Naive thymus-derived CD4-positive, alpha-beta T cell (primary cell): ENCODE data around the gene ZFAND3. TPM values are rescaled to one million over a fixed set of nuclear protein-coding genes. Genes with fewer than 3 reads are reported as not detected.

Experiments
- ATAC-seq: fragments of 150-1000 bp; cut with Tn5 transposase; 2 replicates; pipeline ENCODE4 v1.10.0; 2021; ENCODE audit warnings: mild to moderate bottlenecking, moderate library complexity
- CTCF ChIA-PET: fragments of 350-600 bp; sonication (Branson Sonifier 250); formaldehyde crosslinking; loops from one replicate; lab custom pipeline; 2021; ENCODE audit warnings: antibody characterized with exemption; lab: Charles Lee
- POLR2A ChIA-PET: fragments of 350-600 bp; sonication (Branson Sonifier 250); formaldehyde crosslinking; loops from one replicate; lab custom pipeline; 2021; ENCODE audit warnings: antibody characterized with exemption, inconsistent platforms; lab: Charles Lee
- DNase-seq, 9 donors: peaks; one replicate each; pipeline versions ENCODE4 v3.0.0 to v3.0.0-alpha.2; 2020 to 2022; ENCODE audit warnings: mixed read lengths in 1 of 9
- H3K27ac ChIP-seq: one replicate; pipeline ENCODE4 v1.7.0; 2013; ENCODE audit warnings: mild to moderate bottlenecking, low read depth, low read length, moderate library complexity
- H3K27me3 ChIP-seq, 2 donors: one replicate each; pipeline ENCODE4 v1.7.0; 2013; ENCODE audit warnings: low read length in 2 of 2, mild to moderate bottlenecking in 2 of 2, moderate library complexity in 2 of 2; ENCODE audit not compliant: control insufficient read depth in 2 of 2, insufficient read depth in 2 of 2
- H3K36me3 ChIP-seq, 3 experiments: 1 replicate in 2 of 3; 2 replicates in 1 of 3; pipeline ENCODE4 v1.7.0; 2013; ENCODE audit warnings: low read length in 3 of 3, mild to moderate bottlenecking in 3 of 3, moderate library complexity in 1 of 3; ENCODE audit not compliant: insufficient read depth in 3 of 3, control insufficient read depth in 2 of 3
- H3K4me1 ChIP-seq, 2 donors: one replicate each; pipeline ENCODE4 v1.7.0; 2013; ENCODE audit warnings: low read length in 2 of 2, mild to moderate bottlenecking in 2 of 2, moderate library complexity in 1 of 2; ENCODE audit not compliant: control insufficient read depth in 2 of 2, insufficient read depth in 2 of 2
- H3K4me3 ChIP-seq: 2 replicates; pipeline ENCODE4 v1.7.0; 2013; ENCODE audit warnings: mild to moderate bottlenecking, low read length
- H3K9me3 ChIP-seq, 3 experiments: 1 replicate in 2 of 3; 2 replicates in 1 of 3; pipeline ENCODE4 v1.7.0; 2013; ENCODE audit warnings: low read length in 3 of 3; ENCODE audit not compliant: control insufficient read depth in 2 of 3
- H3K27ac Mint-ChIP-seq, 9 donors: one replicate each; pipeline ENCODE4 v1.8.0; 2020 to 2022; ENCODE audit warnings: mixed read lengths in 9 of 9, mild to moderate bottlenecking in 8 of 9, moderate library complexity in 5 of 9, inconsistent platforms in 2 of 9
- H3K27me3 Mint-ChIP-seq, 5 donors: one replicate each; pipeline ENCODE4 v1.8.0; 2021 to 2022; ENCODE audit warnings: mixed read lengths in 5 of 5, mild to moderate bottlenecking in 1 of 5
- H3K36me3 Mint-ChIP-seq, 5 donors: one replicate each; pipeline ENCODE4 v1.8.0; 2020 to 2022; ENCODE audit warnings: mixed read lengths in 5 of 5, mild to moderate bottlenecking in 3 of 5, inconsistent platforms in 1 of 5
- H3K4me1 Mint-ChIP-seq, 7 donors: one replicate each; pipeline ENCODE4 v1.8.0; 2020 to 2022; ENCODE audit warnings: mixed read lengths in 7 of 7, mild to moderate bottlenecking in 3 of 7, inconsistent platforms in 1 of 7
- H3K4me3 Mint-ChIP-seq, 10 donors: one replicate each; pipeline ENCODE4 v1.8.0; 2020 to 2022; ENCODE audit warnings: mild to moderate bottlenecking in 10 of 10, mixed read lengths in 10 of 10, moderate library complexity in 6 of 10, inconsistent platforms in 2 of 10
- H3K9me3 Mint-ChIP-seq, 11 donors: one replicate each; pipeline ENCODE4 v1.8.0; 2020 to 2022; ENCODE audit warnings: mixed read lengths in 11 of 11, mild to moderate bottlenecking in 4 of 11, inconsistent platforms in 1 of 11, moderate library complexity in 1 of 11
- intact Hi-C, 2 donors: fragments of 100-400 bp; cut with micrococcal nuclease; formaldehyde crosslinking; loops; one replicate each; pipeline ENCODE4 v1.15.1; 2023
- polyA plus RNA-seq, 2 donors: library from polyadenylated mRNA; unstranded; fragments of 300-500 nt; fragmentation: Illumina TruSeq; gene quantifications; one replicate each; pipeline ENCODE4 v1.2.3, GENCODE V29; 2021
- total RNA-seq, 6 experiments: library from RNA in 5 of 6; stranded (reverse) in 5 of 6; gene quantifications; 1 replicate in 5 of 6; 2 replicates in 1 of 6; pipeline ENCODE4 v1.2.3 and lab custom pipeline; 2021 to 2026

Gene ZFAND3
- total and polyA plus RNA-seq, 7 experiments from 2014 or later = 3.5 to 55.0 (median 37.1) TPM

DNA sequence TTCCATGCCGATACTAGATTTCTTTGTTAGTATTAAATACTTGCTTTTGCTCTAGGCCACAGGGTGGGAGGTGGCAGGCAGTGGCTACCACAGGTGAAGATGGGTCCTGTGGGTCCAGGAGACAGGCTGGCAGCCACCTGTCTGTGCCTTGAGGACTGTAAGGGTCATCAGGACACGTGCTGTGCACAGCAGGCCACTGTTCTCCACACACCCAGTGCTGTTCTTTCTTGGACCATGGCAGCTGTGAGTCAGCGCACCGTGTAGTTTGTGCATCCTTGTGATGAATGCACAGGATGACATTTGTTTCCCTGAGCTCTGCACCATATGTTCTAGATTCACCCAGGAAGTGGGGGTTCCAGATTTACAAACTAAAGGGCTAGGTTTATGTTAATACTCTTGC lies 317.0 kb downstream of the ZFAND3 start:
- CTCF ChIA-PET = no interaction called here

DNA sequence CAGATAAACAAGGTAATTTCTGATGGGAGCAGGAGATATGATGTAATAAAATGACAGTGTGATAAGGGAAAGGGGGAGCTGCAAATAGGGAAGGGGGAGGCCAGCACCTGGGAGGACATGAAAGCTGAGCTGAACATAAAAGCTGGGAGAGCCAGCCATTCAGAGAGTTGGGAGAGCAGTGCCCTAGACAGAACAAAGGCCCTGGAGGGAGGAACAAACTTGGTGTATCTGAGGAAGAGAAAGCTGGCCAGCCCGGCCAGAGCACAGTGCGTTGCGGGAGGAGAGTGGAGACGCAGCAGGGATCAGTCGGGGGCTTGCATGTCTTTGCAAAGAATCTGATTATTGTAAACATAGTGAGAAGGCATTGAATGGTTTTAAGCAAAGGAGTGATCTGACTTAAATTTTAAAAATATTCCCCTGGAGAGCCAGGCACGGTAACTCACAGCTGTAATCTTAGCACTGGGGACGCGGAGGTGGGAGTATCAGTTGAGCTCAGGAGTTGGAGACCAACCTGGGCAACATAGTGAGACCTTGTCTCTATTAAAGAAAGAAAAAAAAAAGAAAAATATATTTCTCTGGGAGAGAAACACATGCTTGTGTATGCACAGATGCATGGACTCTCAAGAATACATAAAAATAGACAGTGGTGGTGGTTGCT lies 318.2 kb downstream of the ZFAND3 start:
- Mint-ChIP-seq H3K9me3 (no peaks in the 10 kb centered on the region), H3K27ac (peak overlapping the region in 4 of 9 donors; percentile 26 to 77 (median 52)), H3K4me1 (peaks cover 0 to 54% (median 44%) of the 10 kb centered on the region in 7 donors), H3K27me3 (no peaks in the 10 kb centered on the region), H3K36me3 (peaks cover 2 to 33% (median 23%) of the 10 kb centered on the region in 5 donors), H3K4me3 (no peak overlapping the region)
- DNase-seq (no peak), ATAC-seq (no peak)
- intact Hi-C loops = no loop called here
- Histone ChIP-seq H3K36me3 (peaks cover 0 to 11% (median 0%) of the 10 kb centered on the region in 3 experiments), H3K27ac (no peak overlapping the region), H3K4me1 (no peaks in the 10 kb centered on the region), H3K27me3 (no peaks in the 10 kb centered on the region), H3K4me3 (no peak overlapping the region), H3K9me3 (no peaks in the 10 kb centered on the region)
- ChIA-PET POLR2A (no interaction called here), CTCF (no interaction called here)

More for the DNA sequence above, 317.0 kb downstream of the ZFAND3 start:
- Histone ChIP-seq H3K27me3 (no peaks in the 10 kb centered on the region), H3K27ac (no peak overlapping the region), H3K4me1 (no peaks in the 10 kb centered on the region), H3K4me3 (no peak overlapping the region), H3K9me3 (no peaks in the 10 kb centered on the region), H3K36me3 (peaks cover 0 to 3% (median 0%) of the 10 kb centered on the region in 3 experiments)
- Mint-ChIP-seq H3K27ac (peak overlapping the region in 2 of 9 donors; percentile 26 to 41), H3K36me3 (peaks cover 2 to 34% (median 25%) of the 10 kb centered on the region in 5 donors), H3K27me3 (no peaks in the 10 kb centered on the region), H3K4me3 (no peak overlapping the region), H3K9me3 (no peaks in the 10 kb centered on the region), H3K4me1 (peaks cover under 1 to 56% (median 44%) of the 10 kb centered on the region in 7 donors)
- ATAC-seq (no peak), DNase-seq (no peak)
- POLR2A ChIA-PET = no interaction called here
- intact Hi-C loops = no loop called here

DNA sequence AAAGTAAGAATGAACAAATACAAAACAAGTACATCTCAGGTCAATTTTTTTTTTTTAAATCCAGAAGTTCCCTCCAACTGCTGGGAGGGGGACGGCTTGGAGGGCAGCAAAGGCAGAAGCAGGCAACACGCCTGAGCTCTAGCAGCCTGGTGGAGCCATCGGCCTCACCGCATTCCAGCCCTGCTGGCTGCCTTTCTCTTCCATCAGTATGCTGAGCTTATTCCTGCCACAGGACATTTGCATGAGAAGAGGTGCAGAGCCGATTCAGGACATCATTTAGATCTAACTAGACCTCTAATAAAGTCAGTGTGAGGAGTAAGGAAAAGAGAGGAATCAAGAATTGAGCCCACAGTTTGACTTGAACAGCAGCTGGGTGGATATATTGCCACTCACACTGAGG lies 318.8 kb downstream of the ZFAND3 start:
- H3K36me3 Mint-ChIP-seq = peaks cover 2 to 28% (median 22%) of the 10 kb centered on the region in 5 donors
- intact Hi-C loops = no loop called here
- no peaks in the 10 kb centered on the region for H3K27me3 ChIP-seq
- H3K4me3 Mint-ChIP-seq = no peak overlapping the region
- ChIA-PET CTCF (no interaction called here), POLR2A (no interaction called here)
- H3K4me1 ChIP-seq = no peaks in the 10 kb centered on the region
- H3K27ac ChIP-seq = no peak overlapping the region
- H3K9me3 Mint-ChIP-seq = no peaks in the 10 kb centered on the region
- H3K27me3 Mint-ChIP-seq = no peaks in the 10 kb centered on the region
- peak overlapping the region in 1 of 9 donors; percentile 2 for H3K27ac Mint-ChIP-seq
- H3K9me3 ChIP-seq = no peaks in the 10 kb centered on the region
- DNase-seq (no peak), ATAC-seq (no peak)
- peaks cover 0 to 57% (median 44%) of the 10 kb centered on the region in 7 donors for H3K4me1 Mint-ChIP-seq
- no peak overlapping the region for H3K4me3 ChIP-seq
- H3K36me3 ChIP-seq = peaks cover 0 to 14% (median 0%) of the 10 kb centered on the region in 3 experiments

DNA sequence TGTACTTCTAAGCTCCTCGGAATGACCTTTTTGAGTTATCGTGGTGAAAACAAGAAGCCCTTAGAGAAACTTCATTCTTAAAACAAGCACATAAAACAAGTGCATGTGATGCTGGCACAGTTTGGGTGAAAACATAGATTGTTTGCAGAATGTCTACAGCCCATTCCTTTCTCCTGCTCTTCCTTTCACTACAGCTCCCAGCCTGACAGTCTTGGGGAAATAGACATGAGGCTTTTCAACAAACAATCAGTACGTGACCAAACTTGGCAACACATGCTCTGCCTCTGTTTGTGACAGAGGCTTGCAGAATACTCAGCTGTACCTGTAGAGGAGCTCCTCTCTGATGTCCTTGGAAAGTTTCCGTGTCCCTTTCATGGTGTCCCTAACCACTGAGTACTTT lies 321.6 kb downstream of the ZFAND3 start:
- no peak overlapping the region for H3K27ac ChIP-seq
- H3K27me3 ChIP-seq = no peaks in the 10 kb centered on the region
- peak overlapping the region in 1 of 9 donors; percentile 10 for H3K27ac Mint-ChIP-seq
- H3K4me3 ChIP-seq = no peak overlapping the region
- no peaks in the 10 kb centered on the region for H3K4me1 ChIP-seq
- peaks cover 0 to 12% (median 0%) of the 10 kb centered on the region in 3 experiments for H3K36me3 ChIP-seq
- DNase-seq (no peak), ATAC-seq (no peak)
- no peaks in the 10 kb centered on the region for H3K27me3 Mint-ChIP-seq
- H3K9me3 ChIP-seq = no peaks in the 10 kb centered on the region
- intact Hi-C loops = no loop called here
- H3K9me3 Mint-ChIP-seq = no peaks in the 10 kb centered on the region
- POLR2A ChIA-PET = no interaction called here
- CTCF ChIA-PET = interaction anchor here (0.7 kb wide), 1 partner anchor 320 kb away, joined by 3 read pairs; no protein-coding TSS in a partner anchor
- peaks cover 4 to 54% (median 43%) of the 10 kb centered on the region in 7 donors for H3K4me1 Mint-ChIP-seq
- no peak overlapping the region for H3K4me3 Mint-ChIP-seq
- H3K36me3 Mint-ChIP-seq = peaks cover 2 to 22% (median 14%) of the 10 kb centered on the region in 5 donors

DNA sequence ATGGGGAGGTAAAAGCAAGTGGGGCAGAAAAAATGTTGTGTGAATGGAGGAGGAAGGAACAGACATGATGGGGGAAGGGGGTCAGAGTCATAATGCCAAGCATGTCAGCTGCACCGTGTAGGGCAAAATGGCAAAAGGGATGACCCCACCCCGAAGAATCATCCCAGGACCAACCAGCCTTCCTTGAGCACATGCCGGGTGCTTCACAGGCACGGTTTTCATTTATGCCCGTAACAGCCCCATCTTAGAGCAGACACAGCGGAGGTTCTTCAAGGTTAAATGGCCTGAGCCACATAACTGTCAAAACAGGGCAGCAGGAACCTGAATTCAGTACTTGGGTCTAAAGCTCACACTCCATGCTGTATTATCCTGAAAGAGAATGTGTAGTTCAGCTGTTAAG lies 322.2 kb downstream of the ZFAND3 start:
- DNase-seq (no peak), ATAC-seq (no peak)
- Histone ChIP-seq H3K27me3 (no peaks in the 10 kb centered on the region), H3K4me3 (no peak overlapping the region), H3K9me3 (no peaks in the 10 kb centered on the region), H3K27ac (no peak overlapping the region), H3K36me3 (peaks cover 0 to 15% (median 0%) of the 10 kb centered on the region in 3 experiments), H3K4me1 (no peaks in the 10 kb centered on the region)
- intact Hi-C loops = no loop called here
- Mint-ChIP-seq H3K36me3 (peaks cover 2 to 22% (median 14%) of the 10 kb centered on the region in 5 donors), H3K9me3 (no peaks in the 10 kb centered on the region), H3K27ac (peak overlapping the region in 2 of 9 donors; percentile 10 to 18), H3K4me3 (no peak overlapping the region), H3K27me3 (no peaks in the 10 kb centered on the region), H3K4me1 (peaks cover 4 to 53% (median 39%) of the 10 kb centered on the region in 7 donors)
- ChIA-PET CTCF (interaction anchor here (0.7 kb wide), 1 partner anchor 320 kb away, joined by 3 read pairs; no protein-coding TSS in a partner anchor), POLR2A (no interaction called here)

DNA sequence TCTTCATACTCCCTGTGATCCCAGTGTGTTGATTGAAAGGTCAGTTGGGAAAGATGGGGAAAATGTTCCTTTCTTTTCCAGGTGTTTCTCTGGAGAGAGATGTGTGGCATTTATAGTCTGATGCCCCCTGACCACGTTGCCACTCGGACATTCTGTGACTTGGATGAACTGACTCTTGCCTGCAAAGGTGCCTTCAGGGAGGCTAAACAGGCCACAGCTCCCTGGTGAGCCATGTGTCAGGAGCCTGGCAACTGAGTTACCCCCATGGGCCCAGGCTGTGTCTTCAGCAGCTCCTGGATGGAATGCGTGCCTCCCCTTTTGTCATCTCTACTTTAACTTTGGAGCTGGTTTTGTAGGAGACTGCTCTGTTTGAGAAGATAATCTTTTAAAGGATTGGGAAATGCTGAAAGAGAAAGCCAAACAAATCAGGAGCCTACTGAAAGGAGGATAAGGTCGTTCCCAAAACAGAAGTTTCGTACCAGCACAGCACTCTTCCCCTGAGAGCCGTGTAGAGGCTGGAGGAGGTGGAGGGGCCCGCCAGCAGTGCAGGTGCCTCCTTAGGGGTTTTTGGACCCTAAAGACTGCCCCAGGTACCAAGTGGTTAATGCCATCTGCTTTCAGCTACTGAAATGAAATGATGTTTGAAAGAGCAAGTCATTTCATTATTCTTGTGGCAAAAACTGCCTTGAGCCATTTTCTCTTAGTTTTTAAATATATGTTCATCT lies 322.8 kb downstream of the ZFAND3 start:
- no peak overlapping the region for H3K4me3 ChIP-seq
- H3K4me1 ChIP-seq = no peaks in the 10 kb centered on the region
- DNase-seq (no peak), ATAC-seq (no peak)
- Mint-ChIP-seq H3K4me3 (no peak overlapping the region), H3K9me3 (no peaks in the 10 kb centered on the region), H3K36me3 (peaks cover 2 to 20% (median 14%) of the 10 kb centered on the region in 5 donors), H3K27me3 (no peaks in the 10 kb centered on the region), H3K4me1 (peaks cover 4 to 53% (median 32%) of the 10 kb centered on the region in 7 donors), H3K27ac (peak overlapping the region in 1 of 9 donors; percentile 10)
- H3K9me3 ChIP-seq = no peaks in the 10 kb centered on the region
- intact Hi-C loops = no loop called here
- no peaks in the 10 kb centered on the region for H3K27me3 ChIP-seq
- POLR2A ChIA-PET = no interaction called here
- peaks cover 0 to 15% (median 0%) of the 10 kb centered on the region in 3 experiments for H3K36me3 ChIP-seq
- H3K27ac ChIP-seq = no peak overlapping the region
- CTCF ChIA-PET = interaction anchor here (0.6 kb wide), 1 partner anchor 126 kb away, joined by 4 read pairs; no protein-coding TSS in a partner anchor
